Hippocampal formation (tissue), 2 donors: ENCODE results near the gene RAD18.

Source experiments
- DNase-seq, 2 donors: peaks; one replicate each; lab custom pipeline; 2025; lab: John Stamatoyannopoulos, UW

Gene RAD18

GRCh38 chr3:8985411-8985831 is 22.1 kb upstream of the RAD18 start:
- DNase-seq, result no peak

GRCh38 chr3:8984526-8984925 is 21.3 kb upstream of the RAD18 start:
- DNase-seq, result no peak

GRCh38 chr3:8984081-8984480 is 20.8 kb upstream of the RAD18 start:
- no peak for DNase-seq

- DNase-seq, result no peak
These were observed 20.3 kb upstream of the RAD18 start for GRCh38 chr3:8983591-8983990.

- no peak for DNase-seq
These were observed 19.8 kb upstream of the RAD18 start for GRCh38 chr3:8983026-8983425.

GRCh38 chr3:8982509-8982908 is 19.2 kb upstream of the RAD18 start:
- peak in 1 of 2 donors; percentile 10 for DNase-seq

GRCh38 chr3:8981700-8982099 is 18.4 kb upstream of the RAD18 start:
- no peak for DNase-seq

GRCh38 chr3:8981296-8981695 is 18.0 kb upstream of the RAD18 start:
- no peak for DNase-seq

- no peak for DNase-seq
These were observed 17.5 kb upstream of the RAD18 start for GRCh38 chr3:8980756-8981257.

- DNase-seq, result no peak
These were observed 16.0 kb upstream of the RAD18 start for GRCh38 chr3:8979262-8979661.

- no peak for DNase-seq
These were observed 15.3 kb upstream of the RAD18 start for GRCh38 chr3:8978551-8978950.

GRCh38 chr3:8976540-8977182 is 13.4 kb upstream of the RAD18 start:
- no peak for DNase-seq

- no peak for DNase-seq
These were observed 12.1 kb upstream of the RAD18 start for GRCh38 chr3:8975081-8976020.

- DNase-seq, result no peak
These were observed 11.2 kb upstream of the RAD18 start for GRCh38 chr3:8974458-8974857.

GRCh38 chr3:8972639-8973038 is 9.4 kb upstream of the RAD18 start:
- DNase-seq, result no peak

GRCh38 chr3:8970971-8971589 is 7.8 kb upstream of the RAD18 start:
- DNase-seq, result peak; percentile 53 to 70

- DNase-seq, result no peak
These were observed 6.0 kb upstream of the RAD18 start for GRCh38 chr3:8969241-8969640.

- no peak for DNase-seq
These were observed 5.2 kb upstream of the RAD18 start for GRCh38 chr3:8968375-8968882.

GRCh38 chr3:8967553-8967952 is 4.3 kb upstream of the RAD18 start:
- no peak for DNase-seq

GRCh38 chr3:8966820-8967348 is 3.6 kb upstream of the RAD18 start:
- DNase-seq, result no peak

GRCh38 chr3:8966150-8966819 is 3.0 kb upstream of the RAD18 start:
- no peak for DNase-seq
